Uterus (tissue), 2 donors: Measurements from ENCODE around the gene NISCH.

Source experiments
- POLR2A ChIP-seq, 2 donors: fragments of 450-650 bp; IDR thresholded peaks; one replicate each; pipeline ENCODE4 v1.6.1; 2016; ENCODE audit warnings: antibody characterized with exemption in 2 of 2, mild to moderate bottlenecking in 1 of 2, moderate library complexity in 1 of 2
- TF ChIP-seq, protein P1 (sequence below), 4 experiments: fragments of 200-600 bp in 2 of 4; fragments of 450-650 bp in 2 of 4; sonication (generic) in 2 of 4; IDR thresholded peaks; one replicate each; pipeline ENCODE4 v1.5.1; 2016 to 2019; ENCODE audit warnings: antibody characterized with exemption in 4 of 4, mild to moderate bottlenecking in 2 of 4, moderate library complexity in 1 of 4

DNA sequence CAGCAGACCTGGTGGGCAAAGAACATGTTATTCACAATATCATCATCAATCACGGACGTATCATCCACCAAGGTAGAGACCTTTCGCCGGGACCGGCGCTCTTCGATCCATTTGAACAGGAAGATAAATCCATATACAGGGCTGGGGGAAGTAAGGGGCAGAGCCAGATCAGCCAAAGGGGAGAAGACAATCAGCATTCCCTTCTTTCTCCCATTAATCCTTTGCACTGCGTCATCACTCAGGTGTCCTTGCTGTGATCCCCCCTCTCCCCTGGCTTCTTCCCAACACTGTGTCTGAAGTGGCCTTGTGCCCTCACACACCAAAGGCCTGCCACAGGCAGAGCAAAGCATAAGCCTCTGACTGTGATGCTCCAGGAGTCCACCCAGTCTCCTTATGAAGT lies 46.9 kb upstream of the NISCH start:
- TF ChIP-seq, protein P1, sequence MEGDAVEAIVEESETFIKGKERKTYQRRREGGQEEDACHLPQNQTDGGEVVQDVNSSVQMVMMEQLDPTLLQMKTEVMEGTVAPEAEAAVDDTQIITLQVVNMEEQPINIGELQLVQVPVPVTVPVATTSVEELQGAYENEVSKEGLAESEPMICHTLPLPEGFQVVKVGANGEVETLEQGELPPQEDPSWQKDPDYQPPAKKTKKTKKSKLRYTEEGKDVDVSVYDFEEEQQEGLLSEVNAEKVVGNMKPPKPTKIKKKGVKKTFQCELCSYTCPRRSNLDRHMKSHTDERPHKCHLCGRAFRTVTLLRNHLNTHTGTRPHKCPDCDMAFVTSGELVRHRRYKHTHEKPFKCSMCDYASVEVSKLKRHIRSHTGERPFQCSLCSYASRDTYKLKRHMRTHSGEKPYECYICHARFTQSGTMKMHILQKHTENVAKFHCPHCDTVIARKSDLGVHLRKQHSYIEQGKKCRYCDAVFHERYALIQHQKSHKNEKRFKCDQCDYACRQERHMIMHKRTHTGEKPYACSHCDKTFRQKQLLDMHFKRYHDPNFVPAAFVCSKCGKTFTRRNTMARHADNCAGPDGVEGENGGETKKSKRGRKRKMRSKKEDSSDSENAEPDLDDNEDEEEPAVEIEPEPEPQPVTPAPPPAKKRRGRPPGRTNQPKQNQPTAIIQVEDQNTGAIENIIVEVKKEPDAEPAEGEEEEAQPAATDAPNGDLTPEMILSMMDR (IDR thresholded peaks at IDR 0.05) = no peak
- no peak for TF ChIP-seq POLR2A (IDR thresholded peaks at IDR 0.05)
